22Rv1 (cell line): ENCODE data around the gene COLEC12.

Experiments used
- H3K27ac ChIP-seq: fragments of 450-650 bp; 2 replicates; pipeline ENCODE4 v1.5.1; 2017
- CTCF ChIP-seq: fragments of 450-650 bp; IDR thresholded peaks from 2 replicates; pipeline ENCODE4 v1.5.1; 2017; ENCODE audit warnings: mild to moderate bottlenecking
- ZFX ChIP-seq: fragments of 450-650 bp; IDR thresholded peaks from 2 replicates; pipeline ENCODE4 v1.6.1; 2017; ENCODE audit warnings: antibody characterized with exemption, borderline replicate concordance

COLEC12 gene

GRCh38 chr18:374721-375168 is 125.8 kb downstream of the COLEC12 start:
- no peak for TF ChIP-seq CTCF
- no peak for TF ChIP-seq ZFX
- no peak overlapping the region for H3K27ac ChIP-seq

- TF ChIP-seq CTCF (no peak), ZFX (no peak)
- H3K27ac ChIP-seq: no peak overlapping the region
These were observed 126.7 kb downstream of the COLEC12 start for GRCh38 chr18:373780-374179.

GRCh38 chr18:371609-371982 is 128.9 kb downstream of the COLEC12 start:
- peak overlapping the region; percentile 65 for H3K27ac ChIP-seq
- TF ChIP-seq CTCF (no peak), ZFX (no peak)

- H3K27ac ChIP-seq: peak overlapping the region; percentile 65
- TF ChIP-seq ZFX (no peak), CTCF (no peak)
These were observed 129.5 kb downstream of the COLEC12 start for GRCh38 chr18:370751-371608.

GRCh38 chr18:369224-370015 is 131.1 kb downstream of the COLEC12 start:
- H3K27ac ChIP-seq: 0 out of 2 replicates have a peak overlapping the region, but pooled peaks have one; percentile 65
- TF ChIP-seq CTCF: no peak
- no peak for TF ChIP-seq ZFX

GRCh38 chr18:366466-367061 is 133.9 kb downstream of the COLEC12 start:
- H3K27ac ChIP-seq: no peak overlapping the region
- TF ChIP-seq CTCF: no peak
- TF ChIP-seq ZFX: no peak
